OCI-LY1 (cell line): Measurements from ENCODE around the gene PACS2.

Source experiments
- EZH2 ChIP-seq: fragments of 200-600 bp; sonication (generic), shearing (Covaris generic); IDR thresholded peaks from 2 replicates; pipeline ENCODE4 v1.8.0; 2017; ENCODE audit warnings: borderline replicate concordance, mixed run types, mild to moderate bottlenecking, antibody characterized with exemption, low read length, moderate library complexity, mixed read lengths
- TF ChIP-seq, protein P1 (sequence below): fragments of 200-600 bp; sonication (generic), shearing (Covaris generic); IDR thresholded peaks from 2 replicates; pipeline ENCODE4 v1.5.1; 2017; ENCODE audit warnings: mild to moderate bottlenecking, antibody characterized with exemption, low read length, moderate library complexity, mixed read lengths

GRCh38 chr14:105271224-105271890, 43.2 kb upstream of the PACS2 start:
- TF ChIP-seq, protein P1, sequence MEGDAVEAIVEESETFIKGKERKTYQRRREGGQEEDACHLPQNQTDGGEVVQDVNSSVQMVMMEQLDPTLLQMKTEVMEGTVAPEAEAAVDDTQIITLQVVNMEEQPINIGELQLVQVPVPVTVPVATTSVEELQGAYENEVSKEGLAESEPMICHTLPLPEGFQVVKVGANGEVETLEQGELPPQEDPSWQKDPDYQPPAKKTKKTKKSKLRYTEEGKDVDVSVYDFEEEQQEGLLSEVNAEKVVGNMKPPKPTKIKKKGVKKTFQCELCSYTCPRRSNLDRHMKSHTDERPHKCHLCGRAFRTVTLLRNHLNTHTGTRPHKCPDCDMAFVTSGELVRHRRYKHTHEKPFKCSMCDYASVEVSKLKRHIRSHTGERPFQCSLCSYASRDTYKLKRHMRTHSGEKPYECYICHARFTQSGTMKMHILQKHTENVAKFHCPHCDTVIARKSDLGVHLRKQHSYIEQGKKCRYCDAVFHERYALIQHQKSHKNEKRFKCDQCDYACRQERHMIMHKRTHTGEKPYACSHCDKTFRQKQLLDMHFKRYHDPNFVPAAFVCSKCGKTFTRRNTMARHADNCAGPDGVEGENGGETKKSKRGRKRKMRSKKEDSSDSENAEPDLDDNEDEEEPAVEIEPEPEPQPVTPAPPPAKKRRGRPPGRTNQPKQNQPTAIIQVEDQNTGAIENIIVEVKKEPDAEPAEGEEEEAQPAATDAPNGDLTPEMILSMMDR, result no peak
- no peak for TF ChIP-seq EZH2
